Adrenal gland (tissue), 12 donors: ENCODE results near the gene ANO2. TPM values are rescaled to one million over a fixed set of nuclear protein-coding genes. Genes with fewer than 3 reads are reported as not detected.

Experiments used
- DNase-seq, 7 donors: peaks; one replicate each; pipeline ENCODE4 v3.0.0-alpha.2; 2019 to 2020
- H3K27ac ChIP-seq, 5 donors: fragments of 200-600 bp; sonication (generic) in 4 of 5; 1 replicate in 3 of 5; 2 replicates in 2 of 5; pipeline versions ENCODE4 v1.5.1 to v1.8.0; 2016 to 2020; ENCODE audit warnings: mild to moderate bottlenecking in 1 of 5
- H3K27me3 ChIP-seq: fragments of 200-600 bp; 2 replicates; pipeline ENCODE4 v1.8.0; 2021
- H3K36me3 ChIP-seq, 2 donors: fragments of 200-600 bp; replicated peaks in 1 of 2; 1 replicate in 1 of 2; 2 replicates in 1 of 2; pipeline versions ENCODE4 v1.5.1 to v1.8.0; 2018 to 2022
- H3K4me1 ChIP-seq, 2 donors: fragments of 200-600 bp; replicated peaks in 1 of 2; 1 replicate in 1 of 2; 2 replicates in 1 of 2; pipeline versions ENCODE4 v1.5.1 to v1.8.0; 2018 to 2021
- H3K4me3 ChIP-seq, 4 donors: fragments of 200-600 bp; sonication (generic) in 3 of 4; one replicate each; pipeline ENCODE4 v1.5.1; 2016 to 2018
- H3K9me3 ChIP-seq, 3 donors: fragments of 200-600 bp; sonication (generic) in 1 of 3; replicated peaks in 1 of 3; 1 replicate in 2 of 3; 2 replicates in 1 of 3; pipeline versions ENCODE4 v1.5.1 to v1.8.0; 2016 to 2021
- POLR2A ChIP-seq, 2 donors: fragments of 450-650 bp; IDR thresholded peaks; one replicate each; pipeline ENCODE4 v1.6.1; 2017; ENCODE audit warnings: antibody characterized with exemption in 2 of 2, mild to moderate bottlenecking in 2 of 2, moderate library complexity in 1 of 2
- WGBS, 4 donors: extraction: QIAGEN DNeasy Blood & Tissue Kit in 2 of 4; methylation state at CpG; one replicate each; pipeline versions ENCODE4 v1.1.5 to v1.1.7; 2013 to 2017; 5-methylcytosine and 5-hydroxymethylcytosine counted together
- intact Hi-C, 2 donors: fragments of 100-400 bp; cut with DNase I; formaldehyde crosslinking; loops; one replicate each; pipeline versions ENCODE4 v1.14.1 to v1.15.0; 2022 to 2023
- polyA plus RNA-seq, 3 donors: library from polyadenylated mRNA; stranded (reverse); fragments of 200-250 nt in 2 of 3; fragments of 350-450 nt in 1 of 3; fragmentation: Illumina TruSeq in 1 of 3; extraction: RNeasy Lipid Tissue Mini Kit (QIAGEN cat#74804) in 1 of 3; gene quantifications; one replicate each; pipeline ENCODE4 v1.2.3, GENCODE V29; 2013 to 2014
- total RNA-seq, 9 donors: library from RNA; depleted of rRNA in 4 of 9; stranded (reverse); fragments of >200 nt in 4 of 9; fragments of 120-200 nt in 1 of 9; fragmentation: NEBNext Ultra II Directional in 1 of 9; extraction: Animal tissue kit (Norgen Biotek cat#: 25700) in 1 of 9; gene quantifications; one replicate each; pipeline versions ENCODE4 v1.1.0 to v1.2.4, GENCODE V29; 2013 to 2023
- TF ChIP-seq, protein P1 (sequence below), 6 experiments: fragments of 450-650 bp in 4 of 6; fragments of 200-600 bp in 2 of 6; sonication (generic) in 1 of 6; IDR thresholded peaks; 1 replicate in 5 of 6; 2 replicates in 1 of 6; pipeline versions ENCODE4 v1.5.1 to v1.8.0; 2016 to 2021; ENCODE audit warnings: antibody characterized with exemption in 6 of 6, mild to moderate bottlenecking in 2 of 6, moderate library complexity in 1 of 6
- donor health status: healthy with polysubstance abuse.
- donor health status: Bipolar disorder and iron deficiency.
- donor health status: DM: yes; HTN: yes; CAD: no.
- donor health status: DM: no; HTN: no; CAD: no.
- donor health status: DM: no; HTN: no; CAD: no.
- donor health status: DM: yes; HTN: yes; CAD: no.

The ANO2 gene
- total and polyA plus RNA-seq, 12 donors: 0.17 to 1.8 (median 0.88) TPM; not detected in 1

GRCh38 chr12:5622280-5622679 is 322.8 kb downstream of the ANO2 start:
- intact Hi-C loops: no loop called here
- Histone ChIP-seq H3K4me3 (no peak overlapping the region), H3K27ac (no peak overlapping the region), H3K9me3 (no peaks in the 10 kb centered on the region), H3K36me3 (no peaks in the 10 kb centered on the region), H3K4me1 (no peaks in the 10 kb centered on the region), H3K27me3 (no peaks in the 10 kb centered on the region)
- 57 to 65% (median 58%) methylated on average over 3 of the region's 3 CpGs for WGBS, 4 donors
- peak in 1 of 7 donors; percentile 2 for DNase-seq
- no peak for TF ChIP-seq POLR2A (IDR thresholded peaks at IDR 0.05)
- TF ChIP-seq, protein P1, sequence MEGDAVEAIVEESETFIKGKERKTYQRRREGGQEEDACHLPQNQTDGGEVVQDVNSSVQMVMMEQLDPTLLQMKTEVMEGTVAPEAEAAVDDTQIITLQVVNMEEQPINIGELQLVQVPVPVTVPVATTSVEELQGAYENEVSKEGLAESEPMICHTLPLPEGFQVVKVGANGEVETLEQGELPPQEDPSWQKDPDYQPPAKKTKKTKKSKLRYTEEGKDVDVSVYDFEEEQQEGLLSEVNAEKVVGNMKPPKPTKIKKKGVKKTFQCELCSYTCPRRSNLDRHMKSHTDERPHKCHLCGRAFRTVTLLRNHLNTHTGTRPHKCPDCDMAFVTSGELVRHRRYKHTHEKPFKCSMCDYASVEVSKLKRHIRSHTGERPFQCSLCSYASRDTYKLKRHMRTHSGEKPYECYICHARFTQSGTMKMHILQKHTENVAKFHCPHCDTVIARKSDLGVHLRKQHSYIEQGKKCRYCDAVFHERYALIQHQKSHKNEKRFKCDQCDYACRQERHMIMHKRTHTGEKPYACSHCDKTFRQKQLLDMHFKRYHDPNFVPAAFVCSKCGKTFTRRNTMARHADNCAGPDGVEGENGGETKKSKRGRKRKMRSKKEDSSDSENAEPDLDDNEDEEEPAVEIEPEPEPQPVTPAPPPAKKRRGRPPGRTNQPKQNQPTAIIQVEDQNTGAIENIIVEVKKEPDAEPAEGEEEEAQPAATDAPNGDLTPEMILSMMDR (IDR thresholded peaks at IDR 0.05): no peak

DNA sequence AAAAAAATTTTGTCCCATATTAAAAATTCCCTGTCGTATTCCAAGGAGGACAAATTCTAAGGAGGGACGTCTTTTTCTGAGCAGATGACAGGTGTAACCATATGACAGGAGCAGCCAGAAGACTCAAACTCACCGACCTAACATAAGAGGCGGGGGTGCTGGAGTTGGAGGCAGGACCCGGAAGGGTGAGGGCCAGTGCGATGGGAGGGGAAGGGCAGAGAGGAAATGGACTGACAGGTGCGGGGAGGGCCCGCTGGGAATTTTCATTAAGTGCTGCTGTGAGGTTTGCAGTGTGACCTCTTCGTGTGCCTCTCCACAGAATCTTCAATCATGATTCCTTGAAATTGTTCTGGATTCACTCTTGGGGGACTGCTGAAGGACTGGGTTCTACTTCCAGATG is 323.7 kb downstream of the ANO2 start:
- intact Hi-C loops: no loop called here

GRCh38 chr12:5620896-5621295 is 324.2 kb downstream of the ANO2 start:
- intact Hi-C loops: no loop called here
- WGBS, 4 donors: 78 to 94% (median 87%) methylated on average over 7 of the region's 7 CpGs

More for the DNA sequence above, 323.7 kb downstream of the ANO2 start:
- no peaks in the 10 kb centered on the region for H3K9me3 ChIP-seq
- 72 to 78% (median 76%) methylated on average over 9 of the region's 9 CpGs for WGBS, 4 donors
- no peak for TF ChIP-seq POLR2A (IDR thresholded peaks at IDR 0.05)
- TF ChIP-seq, protein P1 (IDR thresholded peaks at IDR 0.05): no peak
- no peaks in the 10 kb centered on the region for H3K27me3 ChIP-seq
- H3K36me3 ChIP-seq: no peaks in the 10 kb centered on the region
- no peak overlapping the region for H3K27ac ChIP-seq
- DNase-seq: no peak
- no peaks in the 10 kb centered on the region for H3K4me1 ChIP-seq
- no peak overlapping the region for H3K4me3 ChIP-seq

GRCh38 chr12:5619628-5620027 is 325.4 kb downstream of the ANO2 start:
- H3K9me3 ChIP-seq: no peaks in the 10 kb centered on the region
- no peak overlapping the region for H3K27ac ChIP-seq
- no peaks in the 10 kb centered on the region for H3K36me3 ChIP-seq
- no peak overlapping the region for H3K4me3 ChIP-seq
- H3K4me1 ChIP-seq: no peaks in the 10 kb centered on the region
- WGBS, 4 donors: 63 to 76% (median 66%) methylated on average over 3 to 5 of the region's 5 CpGs
- TF ChIP-seq, protein P1 (IDR thresholded peaks at IDR 0.05): no peak
- no peak for TF ChIP-seq POLR2A (IDR thresholded peaks at IDR 0.05)
- intact Hi-C loops: no loop called here
- no peak for DNase-seq
- no peaks in the 10 kb centered on the region for H3K27me3 ChIP-seq

More at GRCh38 chr12:5620896-5621295, 324.2 kb downstream of the ANO2 start:
- Histone ChIP-seq H3K4me3 (no peak overlapping the region), H3K9me3 (no peaks in the 10 kb centered on the region), H3K27ac (no peak overlapping the region), H3K36me3 (no peaks in the 10 kb centered on the region), H3K4me1 (no peaks in the 10 kb centered on the region), H3K27me3 (no peaks in the 10 kb centered on the region)
- DNase-seq: no peak
- TF ChIP-seq, protein P1 (IDR thresholded peaks at IDR 0.05): no peak
- no peak for TF ChIP-seq POLR2A (IDR thresholded peaks at IDR 0.05)
